GM12878 (cell line): ENCODE measurements around the gene ORAI3. TPM values are rescaled to one million over a fixed set of nuclear protein-coding genes. Genes with fewer than 3 reads are reported as not detected.
A peak's percentile ranks its signal among the peaks of the same experiment; 100 is the strongest.

Experiments used
- CBFB ChIP-seq: IDR thresholded peaks from 2 replicates; pipeline ENCODE4 v1.6.1; 2016; ENCODE audit warnings: antibody characterized with exemption, low read depth
- CBX5 ChIP-seq: sonication (generic); IDR thresholded peaks from 2 replicates; pipeline ENCODE4 v1.6.1; 2016; ENCODE audit warnings: low read depth, moderate library complexity, mild to moderate bottlenecking, inconsistent platforms
- CHD4 ChIP-seq: fragments of 200-600 bp; sonication (generic); IDR thresholded peaks from 2 replicates; pipeline ENCODE4 v1.6.1; 2016; ENCODE audit warnings: mild to moderate bottlenecking
- CREB1 ChIP-seq: IDR thresholded peaks from 2 replicates; pipeline ENCODE4 v1.6.1; 2012; ENCODE audit warnings: low read depth, mild to moderate bottlenecking, inconsistent platforms
- EGR1 ChIP-seq, 2 experiments: IDR thresholded peaks; 1 replicate in 1 of 2; 2 replicates in 1 of 2; pipeline ENCODE4 v1.6.1; 2011 to 2012; ENCODE audit warnings: low read depth in 2 of 2, low read length in 2 of 2, borderline replicate concordance in 1 of 2, mild to moderate bottlenecking in 1 of 2, moderate library complexity in 1 of 2
- ETV6 ChIP-seq, 2 experiments: fragments of 450-650 bp in 1 of 2; IDR thresholded peaks in 1 of 2; conservative IDR thresholded peaks in 1 of 2; 2 replicates each; pipeline ENCODE4 v1.6.1; 2014; ENCODE audit warnings: antibody characterized with exemption in 1 of 2, borderline replicate concordance in 1 of 2, low read depth in 1 of 2, mild to moderate bottlenecking in 1 of 2, moderate library complexity in 1 of 2
- FOS ChIP-seq: IDR thresholded peaks from 3 replicates; pipeline ENCODE4 v1.6.1; 2011; ENCODE audit warnings: borderline replicate concordance; ENCODE audit not compliant: insufficient read length; ENCODE audit errors: extremely low read depth
- HDAC2 ChIP-seq: fragments of 200-600 bp; sonication (generic); IDR thresholded peaks from 2 replicates; pipeline ENCODE4 v1.6.1; 2017
- LARP7 ChIP-seq: fragments of 450-650 bp; IDR thresholded peaks from 2 replicates; pipeline ENCODE4 v1.6.1; 2017; ENCODE audit warnings: mild to moderate bottlenecking
- MTA3 ChIP-seq: IDR thresholded peaks from 2 replicates; pipeline ENCODE4 v1.6.1; 2012; ENCODE audit warnings: low read length, inconsistent platforms, borderline replicate concordance
- MXI1 ChIP-seq: fragments of 150-350 bp; IDR thresholded peaks from 2 replicates; pipeline ENCODE4 v1.6.1; 2011; ENCODE audit warnings: low read depth, mild to moderate bottlenecking, inconsistent platforms, low read length, improper control_type of control experiment
- NRF1 ChIP-seq: conservative IDR thresholded peaks from 2 replicates; pipeline ENCODE4 v1.6.1; 2011; ENCODE audit warnings: mild to moderate bottlenecking, low read depth, low read length, improper control_type of control experiment
- POLR2A ChIP-seq: IDR thresholded peaks from 2 replicates; pipeline ENCODE4 v1.6.1; 2011; ENCODE audit warnings: low read depth, mild to moderate bottlenecking, low read length
- POU2F2 ChIP-seq: IDR thresholded peaks from 3 replicates; pipeline ENCODE4 v1.6.1; 2011; ENCODE audit warnings: low read depth, mild to moderate bottlenecking, low read length, borderline replicate concordance
- SIN3A ChIP-seq: IDR thresholded peaks from 2 replicates; pipeline ENCODE4 v1.6.1; 2012; ENCODE audit warnings: low read depth, low read length, improper control_type of control experiment
- SIX5 ChIP-seq: IDR thresholded peaks from 2 replicates; pipeline ENCODE4 v1.6.1; 2011; ENCODE audit warnings: mild to moderate bottlenecking, low read depth, low read length, moderate library complexity; ENCODE audit not compliant: severe bottlenecking
- SPI1 ChIP-seq: IDR thresholded peaks from 2 replicates; pipeline ENCODE4 v1.6.1; 2011; ENCODE audit warnings: low read depth, mild to moderate bottlenecking, low read length, moderate library complexity, borderline replicate concordance; ENCODE audit not compliant: insufficient read depth
- STAT3 ChIP-seq: IDR thresholded peaks from 2 replicates; pipeline ENCODE4 v1.6.1; 2011; ENCODE audit warnings: low read depth, low read length, improper control_type of control experiment
- SUPT20H ChIP-seq: IDR thresholded peaks from 2 replicates; pipeline ENCODE4 v1.6.1; 2011; ENCODE audit warnings: low read depth, mild to moderate bottlenecking, low read length, moderate library complexity, borderline replicate concordance; ENCODE audit not compliant: control insufficient read depth
- TBL1XR1 ChIP-seq: IDR thresholded peaks from 2 replicates; pipeline ENCODE4 v1.6.1; 2012; ENCODE audit warnings: low read depth, low read length, improper control_type of control experiment
- TCF12 ChIP-seq: IDR thresholded peaks from 2 replicates; pipeline ENCODE4 v1.6.1; 2011; ENCODE audit warnings: low read depth, mild to moderate bottlenecking, low read length
- ZNF274 ChIP-seq: IDR thresholded peaks from one replicate; pipeline ENCODE4 v1.8.0; 2011; ENCODE audit not compliant: insufficient read length, insufficient read depth
- ZSCAN29 ChIP-seq: fragments of 450-650 bp; IDR thresholded peaks from 2 replicates; pipeline ENCODE4 v1.6.1; 2017; ENCODE audit warnings: mild to moderate bottlenecking, moderate library complexity
- ZZZ3 ChIP-seq: IDR thresholded peaks from 2 replicates; pipeline ENCODE4 v1.6.1; 2011; ENCODE audit warnings: low read depth; ENCODE audit not compliant: control insufficient read depth, insufficient read length
- polyA plus RNA-seq, 11 experiments: library from polyadenylated mRNA; depleted of rRNA in 4 of 11; unstranded in 6 of 11; stranded (reverse) in 5 of 11; fragments of >200 nt; fragmentation: Nextera tagmentation in 4 of 11; fragmentation: Illumina TruSeq in 1 of 11; extraction: Ambion mirVana in 4 of 11; extraction: Trizol in 1 of 11; gene quantifications; 1 replicate in 1 of 11; 2 replicates in 10 of 11; pipeline versions ENCODE4 v1.2.1 to v1.2.3, GENCODE V29; 2011 to 2016; ENCODE audit warnings: inconsistent platforms in 2 of 11, missing spikeins in 2 of 11, low read depth in 1 of 11
- total RNA-seq, 4 experiments: library from RNA; depleted of rRNA in 3 of 4; stranded (reverse); fragments of >200 nt in 3 of 4; fragmentation: Illumina TruSeq in 1 of 4; extraction: Trizol in 1 of 4; gene quantifications; 2 replicates each; pipeline versions ENCODE4 v1.2.1 to v1.2.3, GENCODE V29; 2013 to 2021
- TF ChIP-seq, protein P1 (sequence below): fragments of 450-650 bp; IDR thresholded peaks from 2 replicates; pipeline ENCODE4 v1.6.1; 2016; ENCODE audit warnings: mild to moderate bottlenecking, moderate library complexity, borderline replicate concordance

Gene ORAI3
- total and polyA plus RNA-seq, 10 of the 15 experiments (the other 5 are each of a cell fraction or from before 2014, with no cell fraction given), result 3.4 to 21.9 (median 16.2) TPM

- TF ChIP-seq ETV6 (conservative IDR thresholded peaks at IDR 0.05 in 1 of 2, IDR thresholded peaks at IDR 0.05 in 1 of 2; ENCODE audit: borderline replicate concordance in 1 of 2, low read depth in 1 of 2) (no peak), MXI1 (no peak; the same call in 1 of the 2 replicates), TBL1XR1 (no peak), ZSCAN29 (no peak), ZZZ3 (no peak), CREB1 (no peak), POU2F2 (0 out of 3 replicates have a peak, but pooled peaks have one; percentile 42), CHD4 (no peak), ZNF274 (no peak), SIX5 (no peak), FOS (no peak), TCF12 (no peak), CBFB (peak; percentile 81), POLR2A (peak; percentile 82), SIN3A (peak; percentile 81; the same call in 1 of the 2 replicates), SUPT20H (no peak), STAT3 (no peak), MTA3 (peak; percentile 56; the same call in 1 of the 2 replicates), SPI1 (peak; percentile 98), EGR1 (IDR thresholded peaks at IDR 0.05; ENCODE audit: borderline replicate concordance in 1 of 2, low read depth in 2 of 2, low read length in 2 of 2) (no peak; a peak in 1 of 3 replicates), LARP7 (peak; percentile 85), CBX5 (no peak), NRF1 (no peak), HDAC2 (no peak)
- TF ChIP-seq, protein P1, sequence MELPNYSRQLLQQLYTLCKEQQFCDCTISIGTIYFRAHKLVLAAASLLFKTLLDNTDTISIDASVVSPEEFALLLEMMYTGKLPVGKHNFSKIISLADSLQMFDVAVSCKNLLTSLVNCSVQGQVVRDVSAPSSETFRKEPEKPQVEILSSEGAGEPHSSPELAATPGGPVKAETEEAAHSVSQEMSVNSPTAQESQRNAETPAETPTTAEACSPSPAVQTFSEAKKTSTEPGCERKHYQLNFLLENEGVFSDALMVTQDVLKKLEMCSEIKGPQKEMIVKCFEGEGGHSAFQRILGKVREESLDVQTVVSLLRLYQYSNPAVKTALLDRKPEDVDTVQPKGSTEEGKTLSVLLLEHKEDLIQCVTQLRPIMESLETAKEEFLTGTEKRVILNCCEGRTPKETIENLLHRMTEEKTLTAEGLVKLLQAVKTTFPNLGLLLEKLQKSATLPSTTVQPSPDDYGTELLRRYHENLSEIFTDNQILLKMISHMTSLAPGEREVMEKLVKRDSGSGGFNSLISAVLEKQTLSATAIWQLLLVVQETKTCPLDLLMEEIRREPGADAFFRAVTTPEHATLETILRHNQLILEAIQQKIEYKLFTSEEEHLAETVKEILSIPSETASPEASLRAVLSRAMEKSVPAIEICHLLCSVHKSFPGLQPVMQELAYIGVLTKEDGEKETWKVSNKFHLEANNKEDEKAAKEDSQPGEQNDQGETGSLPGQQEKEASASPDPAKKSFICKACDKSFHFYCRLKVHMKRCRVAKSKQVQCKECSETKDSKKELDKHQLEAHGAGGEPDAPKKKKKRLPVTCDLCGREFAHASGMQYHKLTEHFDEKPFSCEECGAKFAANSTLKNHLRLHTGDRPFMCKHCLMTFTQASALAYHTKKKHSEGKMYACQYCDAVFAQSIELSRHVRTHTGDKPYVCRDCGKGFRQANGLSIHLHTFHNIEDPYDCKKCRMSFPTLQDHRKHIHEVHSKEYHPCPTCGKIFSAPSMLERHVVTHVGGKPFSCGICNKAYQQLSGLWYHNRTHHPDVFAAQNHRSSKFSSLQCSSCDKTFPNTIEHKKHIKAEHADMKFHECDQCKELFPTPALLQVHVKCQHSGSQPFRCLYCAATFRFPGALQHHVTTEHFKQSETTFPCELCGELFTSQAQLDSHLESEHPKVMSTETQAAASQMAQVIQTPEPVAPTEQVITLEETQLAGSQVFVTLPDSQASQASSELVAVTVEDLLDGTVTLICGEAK, result no peak
These were observed at the start of gene ORAI3 (continued) for GRCh38 chr16:30948667-30949649.
